Measurements from ENCODE around the gene DSTN.

DSTN gene

DNA sequence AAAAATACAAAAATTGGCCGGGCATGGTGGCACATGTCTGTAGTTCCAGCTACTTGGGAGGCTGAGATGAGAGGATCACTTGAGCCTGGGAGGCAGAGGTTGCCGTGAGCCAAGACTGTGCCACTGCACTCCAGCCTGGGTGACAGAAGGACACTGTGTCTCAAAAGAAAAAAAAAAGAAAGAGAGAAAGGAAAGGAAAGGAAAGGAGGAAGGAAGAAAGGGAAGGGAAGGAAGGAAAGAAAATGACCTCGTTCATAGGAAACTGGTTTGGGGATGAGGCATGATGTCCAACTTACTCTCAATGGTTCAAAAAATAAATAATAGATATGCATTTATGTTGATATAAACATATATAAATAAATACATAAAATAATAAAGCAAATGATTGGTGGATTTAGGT is 31.9 kb upstream of the DSTN start:
- TF ChIP-seq POLR2A (IDR thresholded peaks at IDR 0.05; ENCODE audit: low read length) = no peak
- no peak for TF ChIP-seq GATA1 (IDR thresholded peaks at IDR 0.05; ENCODE audit: low read depth, low read length)
- DNase-seq = no peak

DNA sequence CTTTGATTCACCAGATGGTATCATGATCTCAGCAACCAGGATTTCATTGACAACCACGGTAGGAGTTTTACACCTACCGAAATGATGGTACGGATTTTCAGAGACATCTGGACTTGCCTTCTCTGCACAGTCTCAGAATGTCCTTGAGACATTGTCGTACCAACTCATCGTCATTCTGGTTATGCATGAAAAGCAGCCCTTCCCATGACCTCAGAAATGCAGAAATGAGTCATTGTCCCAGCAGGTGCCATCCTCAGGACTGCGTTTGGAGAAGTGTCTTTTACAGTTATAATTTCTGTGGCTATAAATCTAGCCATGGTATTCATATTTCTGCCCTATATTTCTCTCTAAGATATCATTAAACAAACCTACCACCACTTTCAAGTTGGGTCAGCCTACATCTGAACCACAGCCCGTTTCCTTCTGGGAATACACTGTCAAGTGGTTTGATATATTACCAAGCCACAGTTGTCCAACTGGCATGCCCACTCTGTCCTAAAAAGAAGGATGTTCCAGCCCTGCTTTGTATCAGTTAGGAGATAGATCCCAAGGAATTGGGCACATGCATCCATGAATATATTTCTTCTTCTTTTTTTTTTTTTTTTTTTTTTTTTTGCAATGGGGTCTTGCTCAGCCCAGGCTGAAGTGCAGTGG is 31.2 kb upstream of the DSTN start:
- TF ChIP-seq POLR2A (IDR thresholded peaks at IDR 0.05; ENCODE audit: low read length) (no peak), GATA1 (IDR thresholded peaks at IDR 0.05; ENCODE audit: low read depth, low read length) (no peak)
- no peak for DNase-seq

DNA sequence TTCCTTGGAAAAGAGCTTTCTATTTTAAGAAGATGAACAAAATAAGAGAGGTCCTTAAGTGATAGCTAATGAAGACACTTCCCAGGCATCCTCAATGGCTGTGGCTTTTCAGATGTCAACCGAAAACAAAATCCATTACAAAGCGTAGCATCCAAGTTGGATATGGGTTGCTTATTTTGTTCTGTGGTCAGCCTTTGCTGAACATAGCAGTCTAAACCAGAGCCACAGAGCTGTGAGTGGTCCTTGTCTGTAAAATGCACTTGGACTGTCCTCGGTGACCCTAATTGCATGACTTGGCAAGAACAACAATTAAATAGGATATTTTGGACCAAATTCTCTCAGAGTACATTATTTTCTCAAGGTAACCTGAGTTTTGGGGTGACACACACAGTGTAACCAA is 28.3 kb upstream of the DSTN start:
- DNase-seq = no peak
- TF ChIP-seq GATA1 (IDR thresholded peaks at IDR 0.05; ENCODE audit: low read depth, low read length) (no peak), POLR2A (IDR thresholded peaks at IDR 0.05; ENCODE audit: low read length) (no peak)

DNA sequence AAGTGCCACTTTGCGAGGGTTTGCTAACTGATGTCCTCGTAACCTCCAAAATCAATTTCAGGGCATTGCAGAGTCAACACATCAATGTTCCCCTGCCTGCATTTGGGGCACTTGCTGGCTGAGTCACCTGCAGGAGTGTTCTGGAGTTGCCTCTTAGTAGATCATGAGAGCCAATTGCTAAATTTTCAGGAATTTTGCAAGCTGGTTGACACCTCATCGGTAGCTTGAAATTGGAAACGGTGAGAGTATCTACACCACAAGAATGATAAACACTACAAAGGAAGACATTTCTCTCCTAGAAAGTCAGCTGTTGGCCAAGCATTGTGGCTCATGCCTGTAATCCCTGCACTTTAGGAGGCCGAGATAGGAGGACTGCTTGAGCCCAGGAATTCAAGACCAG is 27.9 kb upstream of the DSTN start:
- TF ChIP-seq POLR2A (IDR thresholded peaks at IDR 0.05; ENCODE audit: low read length) (no peak), GATA1 (IDR thresholded peaks at IDR 0.05; ENCODE audit: low read depth, low read length) (no peak)
- DNase-seq = no peak

DNA sequence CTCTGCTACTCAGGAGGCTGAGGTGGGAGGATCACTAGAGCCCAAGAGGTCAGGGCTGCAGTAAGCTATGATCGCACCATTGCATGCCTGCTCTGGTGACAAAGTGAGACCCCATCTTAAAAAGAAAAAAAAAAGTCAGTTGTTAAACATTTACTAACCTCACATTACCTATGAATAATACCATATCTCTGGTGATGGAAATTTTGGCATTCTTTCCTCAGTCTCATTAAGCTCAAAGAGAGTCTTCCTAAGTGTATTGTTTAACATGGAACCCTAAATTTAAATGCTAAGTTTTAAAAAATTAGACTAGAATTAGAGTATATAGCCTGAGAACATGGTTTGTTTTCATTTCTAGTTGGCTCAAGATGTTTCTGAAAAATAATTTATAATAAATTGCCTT is 27.4 kb upstream of the DSTN start:
- TF ChIP-seq GATA1 (IDR thresholded peaks at IDR 0.05; ENCODE audit: low read depth, low read length) (no peak), POLR2A (IDR thresholded peaks at IDR 0.05; ENCODE audit: low read length) (no peak)
- no peak for DNase-seq

DNA sequence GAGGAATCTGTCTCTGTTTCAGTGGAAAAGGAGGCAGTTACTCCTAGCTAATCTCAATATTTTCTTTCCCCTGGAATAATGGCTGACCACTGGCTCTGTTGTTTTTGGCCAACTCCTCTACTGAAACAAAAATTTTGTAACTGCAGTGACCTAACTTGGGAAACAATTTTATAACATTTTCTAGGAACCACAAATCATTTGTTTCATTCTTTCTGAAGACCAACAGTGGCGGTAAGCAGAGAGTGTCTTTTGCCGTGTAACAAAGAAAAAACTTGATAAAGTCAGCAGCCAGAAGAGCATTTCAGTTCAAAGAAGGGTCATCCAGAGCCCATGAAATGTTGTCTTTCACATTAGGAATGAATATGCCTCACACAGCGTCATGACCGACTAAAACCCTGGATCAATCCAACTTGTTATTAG is 26.9 kb upstream of the DSTN start:
- DNase-seq = no peak
- TF ChIP-seq GATA1 (IDR thresholded peaks at IDR 0.05; ENCODE audit: low read depth, low read length) (no peak), POLR2A (IDR thresholded peaks at IDR 0.05; ENCODE audit: low read length) (no peak)

DNA sequence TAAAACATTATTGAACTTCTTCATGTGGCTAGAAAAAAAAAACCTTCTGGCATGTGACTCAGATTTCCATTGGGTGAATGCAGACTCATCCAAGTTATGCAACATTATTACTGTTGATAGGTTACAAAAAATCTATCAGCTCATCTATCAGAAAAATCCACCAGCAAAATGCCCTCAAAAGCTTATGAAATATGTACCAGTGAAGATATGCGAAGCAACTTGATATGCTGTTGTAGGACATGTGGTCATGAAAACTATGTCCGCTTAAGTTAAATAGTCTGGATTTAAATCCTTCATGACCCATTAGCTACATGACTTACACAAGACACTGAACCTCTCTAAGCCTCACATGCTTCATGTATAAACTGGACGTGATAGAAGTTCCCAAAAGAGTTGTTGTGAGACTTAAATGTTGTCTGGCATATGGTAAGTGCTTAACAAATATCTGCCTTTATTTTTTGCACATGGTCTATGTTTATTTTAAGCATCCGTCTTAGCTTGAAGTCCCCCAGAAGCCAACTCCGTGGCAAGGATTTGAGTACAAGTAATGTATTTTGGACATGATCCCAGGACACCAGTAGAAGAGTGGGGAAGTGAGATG is 26.2 kb upstream of the DSTN start:
- no peak for TF ChIP-seq GATA1 (IDR thresholded peaks at IDR 0.05; ENCODE audit: low read depth, low read length)
- TF ChIP-seq POLR2A (IDR thresholded peaks at IDR 0.05; ENCODE audit: low read length) = no peak
- no peak for DNase-seq

DNA sequence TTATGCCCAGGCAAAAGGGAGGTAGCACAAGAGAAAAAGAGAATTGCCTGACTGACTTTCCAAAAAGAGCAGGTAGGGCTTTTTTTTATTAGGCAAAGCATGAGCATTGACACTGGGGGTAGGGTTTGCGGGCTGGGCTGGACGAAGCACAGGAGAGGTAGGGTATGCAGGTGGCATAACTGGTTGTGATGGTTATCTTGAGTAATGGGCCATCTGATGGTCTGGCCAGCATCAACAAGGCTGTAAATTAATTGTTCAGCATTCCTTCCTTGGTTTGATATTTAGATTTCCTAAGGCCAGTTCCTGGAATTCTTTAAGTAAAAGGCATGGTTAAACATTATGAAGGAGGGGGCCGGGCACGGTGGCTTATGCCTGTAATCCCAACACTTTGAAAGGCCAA is 24.7 kb upstream of the DSTN start:
- no peak for TF ChIP-seq POLR2A (IDR thresholded peaks at IDR 0.05; ENCODE audit: low read length)
- TF ChIP-seq GATA1 (IDR thresholded peaks at IDR 0.05; ENCODE audit: low read depth, low read length) = no peak
- no peak for DNase-seq

DNA sequence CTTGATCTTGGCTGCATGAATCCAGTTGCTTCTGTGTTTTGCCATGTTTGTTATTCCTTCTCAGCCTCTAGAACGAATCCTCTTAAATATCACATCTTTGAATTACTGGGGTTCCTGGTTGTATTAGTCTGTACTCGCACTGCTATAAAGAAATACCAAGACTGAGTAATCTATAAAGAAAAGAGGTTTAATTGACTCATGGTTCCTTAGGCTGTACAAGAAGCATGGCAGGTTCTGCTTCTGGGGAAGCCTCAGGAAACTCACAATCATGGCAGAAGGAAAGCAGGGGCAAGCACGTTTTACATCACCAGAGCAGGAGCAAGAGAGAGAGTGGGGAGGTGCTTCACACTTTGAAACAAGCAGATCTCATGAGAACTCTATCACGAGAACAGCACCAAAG is 20.7 kb upstream of the DSTN start:
- no peak for DNase-seq
- TF ChIP-seq POLR2A (IDR thresholded peaks at IDR 0.05; ENCODE audit: low read length) (no peak), GATA1 (IDR thresholded peaks at IDR 0.05; ENCODE audit: low read depth, low read length) (no peak)

DNA sequence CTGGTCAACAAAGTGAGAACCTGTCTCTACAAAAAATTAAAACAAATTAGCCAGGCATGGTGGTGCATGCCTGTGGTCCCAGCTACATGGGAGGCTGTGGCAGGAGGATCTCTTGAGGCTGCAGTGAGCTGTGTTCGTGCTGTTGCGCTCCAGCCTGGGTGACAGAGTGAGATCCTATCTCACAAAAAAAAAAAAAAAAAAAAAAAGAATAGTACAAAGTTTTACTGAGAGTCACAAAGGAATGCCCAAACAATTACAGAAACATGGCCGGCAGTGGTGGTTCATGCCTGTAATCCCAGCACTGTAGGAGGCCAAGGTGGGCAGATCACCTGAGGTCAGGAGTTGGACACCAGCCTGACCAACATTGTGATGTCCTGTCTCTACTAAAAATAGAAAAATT is 14.8 kb upstream of the DSTN start:
- no peak for DNase-seq
- TF ChIP-seq POLR2A (IDR thresholded peaks at IDR 0.05; ENCODE audit: low read length) (no peak), GATA1 (IDR thresholded peaks at IDR 0.05; ENCODE audit: low read depth, low read length) (no peak)

DNA sequence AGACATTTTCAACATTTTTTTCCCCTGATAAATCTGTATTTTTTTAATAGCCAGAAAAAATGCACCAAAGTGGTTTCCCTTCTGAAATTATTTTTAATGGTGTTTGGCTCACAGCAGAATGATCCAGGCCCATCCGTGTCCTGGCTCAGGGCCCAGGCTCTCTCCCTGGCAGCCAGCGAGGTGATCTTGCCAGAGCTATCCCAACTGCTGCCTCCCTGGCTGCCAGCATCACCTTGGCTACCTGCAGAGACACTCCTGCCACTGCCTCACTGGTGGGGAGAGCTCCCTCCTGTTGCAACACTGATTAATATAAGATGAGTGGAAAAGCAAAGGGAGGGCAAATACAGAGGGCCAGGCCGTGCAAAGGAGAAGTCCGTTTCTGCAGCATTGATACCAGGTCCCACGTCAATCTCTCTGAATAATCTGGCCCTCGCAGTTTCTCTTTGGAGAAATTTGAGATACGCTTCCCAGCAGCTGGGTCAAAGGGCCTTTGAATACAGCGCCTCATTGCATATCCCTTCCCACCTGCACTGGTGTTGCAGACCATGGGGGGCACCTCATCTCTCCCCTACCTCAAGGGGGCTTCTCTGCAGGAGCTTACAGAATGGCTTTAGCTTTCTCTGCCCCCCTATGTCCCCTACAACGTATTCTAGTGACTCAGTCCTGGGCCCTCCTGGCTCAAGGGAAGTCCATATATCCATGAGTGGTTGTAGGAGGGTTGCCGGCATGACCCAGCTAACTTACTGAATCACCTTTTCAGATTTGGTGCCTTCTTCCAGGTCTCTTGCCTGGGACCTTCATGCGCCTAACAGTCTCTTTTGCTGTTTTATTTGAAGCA is 12.8 kb upstream of the DSTN start:
- TF ChIP-seq POLR2A (IDR thresholded peaks at IDR 0.05; ENCODE audit: low read length) = no peak
- TF ChIP-seq GATA1 (IDR thresholded peaks at IDR 0.05; ENCODE audit: low read depth, low read length) = no peak
- no peak for DNase-seq

DNA sequence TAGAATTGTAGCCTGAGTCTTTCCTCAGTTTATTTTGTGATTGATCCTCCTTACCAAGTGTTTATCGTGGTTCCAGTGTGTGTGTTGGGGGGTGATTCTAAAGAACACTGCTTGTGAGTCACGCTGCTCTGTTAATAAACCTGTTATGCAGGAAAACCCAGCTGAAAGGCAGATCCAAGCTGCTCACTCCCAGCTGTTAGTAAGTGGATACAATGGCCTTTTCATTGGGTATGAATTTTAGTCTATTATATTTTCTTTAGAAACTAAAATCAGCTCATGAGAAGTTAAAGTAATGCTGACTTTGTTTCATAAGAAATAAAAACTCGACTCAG is 12.2 kb upstream of the DSTN start:
- TF ChIP-seq POLR2A (IDR thresholded peaks at IDR 0.05; ENCODE audit: low read length) = no peak
- no peak for TF ChIP-seq GATA1 (IDR thresholded peaks at IDR 0.05; ENCODE audit: low read depth, low read length)
- no peak for DNase-seq

DNA sequence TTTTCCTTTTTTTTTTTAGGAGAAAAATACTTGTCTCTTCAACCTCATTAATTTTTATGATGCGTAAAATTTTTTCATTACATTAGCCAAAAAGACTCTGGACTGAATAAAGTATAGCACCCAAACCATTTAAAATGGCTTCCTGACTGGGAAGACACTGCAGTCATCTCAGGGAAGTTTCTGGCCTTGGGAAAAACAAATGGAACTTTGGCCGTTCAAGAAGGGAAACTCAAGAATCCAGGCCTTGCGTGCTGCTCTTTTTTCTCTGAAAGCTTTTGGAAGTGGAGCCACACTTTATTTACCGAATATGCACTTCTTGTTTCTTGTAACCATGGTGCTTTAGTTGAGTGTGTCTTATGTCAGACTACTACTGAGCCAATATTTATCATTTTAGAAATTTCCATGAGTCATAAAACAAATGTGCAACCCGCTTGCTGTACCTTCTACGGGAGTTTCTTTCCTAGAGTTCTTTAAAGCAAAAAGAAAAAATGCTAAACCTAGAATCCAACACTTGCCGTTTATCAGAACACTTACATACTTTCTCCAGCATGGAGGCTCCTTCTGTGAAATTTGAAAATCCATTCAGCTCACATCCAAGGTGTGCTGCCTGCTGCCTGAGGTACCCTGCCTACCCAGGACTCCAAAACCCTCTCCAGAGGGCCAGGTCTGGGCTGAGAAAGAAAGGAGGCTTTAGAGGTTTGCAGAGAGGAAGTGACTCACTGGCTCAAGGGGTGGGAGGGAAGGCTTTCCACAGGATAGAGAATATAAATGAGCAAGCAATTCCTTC is 11.5 kb upstream of the DSTN start:
- TF ChIP-seq GATA1 (IDR thresholded peaks at IDR 0.05; ENCODE audit: low read depth, low read length) (no peak), POLR2A (IDR thresholded peaks at IDR 0.05; ENCODE audit: low read length) (peak; percentile 41)
- DNase-seq = no peak

DNA sequence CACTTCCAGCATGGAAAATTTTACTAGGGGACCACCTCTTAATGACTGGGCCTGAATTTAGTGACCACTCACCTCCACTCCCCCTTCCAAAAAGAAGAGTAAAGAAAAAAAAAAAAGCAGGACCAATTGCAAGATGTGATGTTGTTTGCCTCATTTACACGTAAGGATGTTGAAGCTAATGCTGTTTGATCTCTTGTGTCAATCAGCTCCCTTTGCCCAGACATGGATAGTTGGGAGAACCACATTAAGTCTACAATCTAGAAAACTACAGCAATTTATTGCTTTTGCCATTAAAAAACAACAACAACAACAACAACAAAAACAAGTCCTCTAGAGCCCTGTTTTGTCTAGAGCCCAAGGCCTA is 11.0 kb upstream of the DSTN start:
- no peak for DNase-seq
- peak; percentile 5 for TF ChIP-seq POLR2A (IDR thresholded peaks at IDR 0.05; ENCODE audit: low read length)
- TF ChIP-seq GATA1 (IDR thresholded peaks at IDR 0.05; ENCODE audit: low read depth, low read length) = no peak

Data from erythroblast (primary cell).